NCI-H524 (cell line): ENCODE data around the gene GAR1.
"Not testable (repeated sequence)": the region's sequence is repeated elsewhere in the genome, so short reads cannot be mapped to it uniquely, and the experiment has no call there.

Experiments
- DNase-seq, 2 experiments: peaks; one replicate each; lab custom pipeline; 2025; lab: John Stamatoyannopoulos, UW

The GAR1 gene

GRCh38 chr4:109815151-109816081 lies at the start of gene GAR1:
TSS of gene GAR1 (plus strand) at chr4:109815762. CDS start at chr4:109816165, 403 bp downstream.
- peak; percentile 53 to 80 for DNase-seq

GRCh38 chr4:109782092-109782491 lies 33.5 kb upstream of the GAR1 start:
- DNase-seq, result not testable (repeated sequence)

GRCh38 chr4:109786846-109787245 lies 28.7 kb upstream of the GAR1 start:
- DNase-seq, result no peak

GRCh38 chr4:109787807-109788206 lies 27.8 kb upstream of the GAR1 start:
- DNase-seq, result peak in 1 of 2 experiments; percentile 0

- no peak for DNase-seq
Measured at GRCh38 chr4:109795059-109795458, 20.5 kb upstream of the GAR1 start.

- no peak for DNase-seq
Measured at GRCh38 chr4:109798866-109799265, 16.7 kb upstream of the GAR1 start.

GRCh38 chr4:109801099-109801789 lies 14.3 kb upstream of the GAR1 start:
- no peak for DNase-seq

GRCh38 chr4:109801895-109802319 lies 13.7 kb upstream of the GAR1 start, which contains the start of gene CFI:
TSS of gene CFI (minus strand) at chr4:109801999. CDS start at chr4:109801971, 28 bp downstream.
- no peak for DNase-seq

- DNase-seq, result peak in 1 of 2 experiments; percentile 52
Measured at GRCh38 chr4:109803924-109804571, 11.5 kb upstream of the GAR1 start.

- no peak for DNase-seq
Measured at GRCh38 chr4:109809655-109810054, 5.9 kb upstream of the GAR1 start.

- DNase-seq, result no peak
Measured at GRCh38 chr4:109810552-109811387, 4.8 kb upstream of the GAR1 start.

- DNase-seq, result no peak
Measured at GRCh38 chr4:109811707-109812106, 3.9 kb upstream of the GAR1 start.

- no peak for DNase-seq
Measured at GRCh38 chr4:109816082-109816442, 500 bp downstream of the GAR1 start.

GRCh38 chr4:109816894-109817293 lies 1.3 kb downstream of the GAR1 start:
- no peak for DNase-seq

- no peak for DNase-seq
Measured at GRCh38 chr4:109818268-109818667, 2.7 kb downstream of the GAR1 start.

GRCh38 chr4:109820563-109820962 lies 5.0 kb downstream of the GAR1 start:
- DNase-seq, result peak in 1 of 2 experiments; percentile 6

GRCh38 chr4:109821185-109821584 lies 5.6 kb downstream of the GAR1 start:
- DNase-seq, result no peak

- peak in 1 of 2 experiments; percentile 0 for DNase-seq
Measured at GRCh38 chr4:109826719-109827118, 11.2 kb downstream of the GAR1 start.

GRCh38 chr4:109827672-109828071 lies 12.1 kb downstream of the GAR1 start, which contains the start of gene RRH:
TSS of gene RRH (plus strand) at chr4:109827972. CDS start at chr4:109828028, 56 bp downstream.
- no peak for DNase-seq

- DNase-seq, result no peak
Measured at GRCh38 chr4:109833756-109834155, 18.2 kb downstream of the GAR1 start.

GRCh38 chr4:109836985-109837384 lies 21.4 kb downstream of the GAR1 start:
- DNase-seq, result no peak
